Mesenchymal stem cell (in vitro differentiated cells and primary cell): ENCODE measurements around the gene MYO1A.

ENCODE experiments used
- DNase-seq: peaks from one replicate; pipeline ENCODE4 v3.0.0-alpha.2; 2013
- H2AFZ ChIP-seq: one replicate; pipeline ENCODE4 v1.6.1; 2013; ENCODE audit warnings: low read depth, mild to moderate bottlenecking, control low read depth, inconsistent platforms, low read length, moderate library complexity
- H2AK5ac ChIP-seq: 2 replicates; pipeline ENCODE4 v1.6.1; 2013; ENCODE audit warnings: low read length, moderate library complexity, mild to moderate bottlenecking, inconsistent platforms; ENCODE audit not compliant: severe bottlenecking
- H2BK120ac ChIP-seq: one replicate; pipeline ENCODE4 v1.6.1; 2013; ENCODE audit warnings: low read depth, mild to moderate bottlenecking, inconsistent platforms, low read length, moderate library complexity
- H2BK12ac ChIP-seq, 2 experiments: one replicate each; pipeline ENCODE4 v1.6.1; 2013; ENCODE audit warnings: inconsistent platforms in 2 of 2, low read length in 2 of 2, mild to moderate bottlenecking in 2 of 2, moderate library complexity in 2 of 2, control low read depth in 1 of 2
- H2BK15ac ChIP-seq: one replicate; pipeline ENCODE4 v1.6.1; 2013; ENCODE audit warnings: mild to moderate bottlenecking, low read depth, inconsistent platforms; ENCODE audit not compliant: poor library complexity, severe bottlenecking
- H2BK5ac ChIP-seq: 2 replicates; pipeline ENCODE4 v1.6.1; 2013; ENCODE audit warnings: low read depth, mild to moderate bottlenecking, low read length, control low read depth, inconsistent platforms; ENCODE audit not compliant: poor library complexity, severe bottlenecking
- H3K14ac ChIP-seq, 2 experiments: one replicate each; pipeline ENCODE4 v1.6.1; 2013; ENCODE audit warnings: inconsistent platforms in 2 of 2, low read length in 2 of 2, control low read depth in 1 of 2, mild to moderate bottlenecking in 1 of 2, moderate library complexity in 1 of 2
- H3K18ac ChIP-seq, 2 experiments: one replicate each; pipeline ENCODE4 v1.6.1; 2013; ENCODE audit warnings: inconsistent platforms in 2 of 2, low read length in 2 of 2, control low read depth in 1 of 2, low read depth in 1 of 2, mild to moderate bottlenecking in 1 of 2
- H3K23ac ChIP-seq, 2 experiments: one replicate each; pipeline ENCODE4 v1.6.1; 2013; ENCODE audit warnings: inconsistent platforms in 2 of 2, low read length in 2 of 2, mild to moderate bottlenecking in 2 of 2, moderate library complexity in 2 of 2, control low read depth in 1 of 2
- H3K27ac ChIP-seq: 2 replicates; pipeline ENCODE4 v1.5.1; 2013; ENCODE audit warnings: mild to moderate bottlenecking, moderate library complexity, low read length, control low read depth, inconsistent platforms; ENCODE audit not compliant: poor library complexity, severe bottlenecking
- H3K27me3 ChIP-seq, 2 experiments: 2 replicates each; pipeline versions ENCODE4 v1.6.1 to v1.7.0; 2013; ENCODE audit warnings: low read length in 2 of 2, mild to moderate bottlenecking in 2 of 2, moderate library complexity in 2 of 2, control low read depth in 1 of 2, inconsistent platforms in 1 of 2; ENCODE audit not compliant: control insufficient read depth in 1 of 2, insufficient read depth in 1 of 2
- H3K36me3 ChIP-seq, 2 experiments: 2 replicates each; pipeline versions ENCODE4 v1.6.1 to v1.7.0; 2013; ENCODE audit warnings: low read length in 2 of 2, control low read depth in 1 of 2, inconsistent platforms in 1 of 2, low read depth in 1 of 2, mild to moderate bottlenecking in 1 of 2; ENCODE audit not compliant: insufficient read depth in 2 of 2, control insufficient read depth in 1 of 2
- H3K4ac ChIP-seq, 2 experiments: one replicate each; pipeline ENCODE4 v1.6.1; 2013; ENCODE audit warnings: inconsistent platforms in 2 of 2, low read length in 2 of 2, mild to moderate bottlenecking in 2 of 2, moderate library complexity in 2 of 2, control low read depth in 1 of 2, low read depth in 1 of 2
- H3K4me1 ChIP-seq: 2 replicates; pipeline ENCODE4 v1.6.1; 2013; ENCODE audit warnings: low read depth, low read length, control low read depth; ENCODE audit not compliant: control insufficient read depth, insufficient read depth
- H3K4me2 ChIP-seq: 2 replicates; pipeline ENCODE4 v1.6.1; 2013; ENCODE audit warnings: low read length, mild to moderate bottlenecking, inconsistent platforms; ENCODE audit not compliant: poor library complexity, severe bottlenecking
- H3K4me3 ChIP-seq, 2 experiments: 2 replicates each; pipeline versions ENCODE4 v1.5.1 to v1.7.0; 2013; ENCODE audit warnings: low read length in 2 of 2, mild to moderate bottlenecking in 2 of 2, control low read depth in 1 of 2, low read depth in 1 of 2; ENCODE audit not compliant: insufficient read depth in 1 of 2
- H3K79me1 ChIP-seq: replicated peaks from 2 replicates; pipeline ENCODE4 v1.6.1; 2013; ENCODE audit warnings: mild to moderate bottlenecking, control low read depth, low read length, inconsistent platforms; ENCODE audit not compliant: poor library complexity, severe bottlenecking
- H3K9ac ChIP-seq: 2 replicates; pipeline ENCODE4 v1.7.0; 2013; ENCODE audit warnings: mild to moderate bottlenecking, low read length, moderate library complexity
- H3K9me3 ChIP-seq: 2 replicates; pipeline ENCODE4 v1.7.0; 2013; ENCODE audit warnings: mild to moderate bottlenecking, low read length; ENCODE audit not compliant: control insufficient read depth
- H4K8ac ChIP-seq: one replicate; pipeline ENCODE4 v1.6.1; 2013; ENCODE audit warnings: inconsistent platforms, mild to moderate bottlenecking, low read length, moderate library complexity
- H4K91ac ChIP-seq: one replicate; pipeline ENCODE4 v1.6.1; 2013; ENCODE audit warnings: mild to moderate bottlenecking, low read length, inconsistent platforms
- WGBS: methylation state at CpG from one replicate; pipeline ENCODE4 v1.1.7; 2013; ENCODE audit warnings: mixed read lengths; 5-methylcytosine and 5-hydroxymethylcytosine counted together

The MYO1A gene

DNA sequence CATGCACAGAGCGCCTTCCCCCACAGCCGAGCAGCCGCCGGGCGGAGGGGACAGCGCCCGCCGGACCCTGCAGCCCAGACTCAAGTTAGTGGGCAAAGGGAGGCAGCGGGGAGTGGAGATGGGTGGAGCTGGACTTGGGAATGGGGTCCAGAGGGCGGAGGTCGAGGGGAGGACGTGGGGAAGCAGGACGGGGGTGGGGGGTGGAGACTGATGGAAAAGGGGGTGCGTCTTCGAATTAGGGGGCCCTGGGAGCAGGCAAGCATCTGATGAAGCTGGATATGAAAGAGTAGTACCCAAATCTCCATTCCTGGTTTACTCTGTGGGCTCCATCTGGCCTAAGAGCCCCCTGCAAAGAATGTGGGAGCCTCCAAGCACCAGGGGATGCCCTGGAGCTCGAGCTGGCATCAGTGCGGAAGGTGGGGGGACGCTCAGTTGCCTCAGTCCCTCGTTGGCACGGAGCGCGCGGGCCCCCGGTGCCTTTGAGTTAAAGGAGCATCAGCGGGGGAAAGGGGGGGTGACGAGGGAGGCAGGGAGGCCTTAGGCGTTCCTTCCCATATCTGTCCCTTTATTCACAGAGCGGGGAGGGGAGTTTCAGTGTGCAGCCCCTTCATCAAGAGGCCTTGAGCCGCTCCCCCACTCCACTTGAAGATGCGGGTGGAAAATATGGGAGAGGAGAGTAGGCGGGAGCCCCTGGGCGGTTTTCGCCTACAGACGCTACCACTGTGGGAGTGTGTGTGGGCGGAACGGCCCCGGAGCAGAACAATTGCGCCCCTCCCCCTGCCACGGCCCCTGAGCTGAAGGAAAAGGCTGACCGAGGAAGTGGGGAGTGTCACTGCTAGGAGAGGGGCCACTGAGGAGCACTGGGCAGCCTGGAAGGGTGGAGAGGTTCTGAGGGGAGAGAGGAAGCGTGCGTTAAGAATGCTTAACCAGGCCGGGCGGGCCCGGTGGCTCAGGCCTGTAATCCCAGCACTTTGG is 39.6 kb upstream of the MYO1A start:
- H3K14ac ChIP-seq = peak overlapping the region; percentile 70 to 99
- H3K4ac ChIP-seq = peak overlapping the region; percentile 94 to 100
- H3K4me2 ChIP-seq = peak overlapping the region; percentile 30

DNA sequence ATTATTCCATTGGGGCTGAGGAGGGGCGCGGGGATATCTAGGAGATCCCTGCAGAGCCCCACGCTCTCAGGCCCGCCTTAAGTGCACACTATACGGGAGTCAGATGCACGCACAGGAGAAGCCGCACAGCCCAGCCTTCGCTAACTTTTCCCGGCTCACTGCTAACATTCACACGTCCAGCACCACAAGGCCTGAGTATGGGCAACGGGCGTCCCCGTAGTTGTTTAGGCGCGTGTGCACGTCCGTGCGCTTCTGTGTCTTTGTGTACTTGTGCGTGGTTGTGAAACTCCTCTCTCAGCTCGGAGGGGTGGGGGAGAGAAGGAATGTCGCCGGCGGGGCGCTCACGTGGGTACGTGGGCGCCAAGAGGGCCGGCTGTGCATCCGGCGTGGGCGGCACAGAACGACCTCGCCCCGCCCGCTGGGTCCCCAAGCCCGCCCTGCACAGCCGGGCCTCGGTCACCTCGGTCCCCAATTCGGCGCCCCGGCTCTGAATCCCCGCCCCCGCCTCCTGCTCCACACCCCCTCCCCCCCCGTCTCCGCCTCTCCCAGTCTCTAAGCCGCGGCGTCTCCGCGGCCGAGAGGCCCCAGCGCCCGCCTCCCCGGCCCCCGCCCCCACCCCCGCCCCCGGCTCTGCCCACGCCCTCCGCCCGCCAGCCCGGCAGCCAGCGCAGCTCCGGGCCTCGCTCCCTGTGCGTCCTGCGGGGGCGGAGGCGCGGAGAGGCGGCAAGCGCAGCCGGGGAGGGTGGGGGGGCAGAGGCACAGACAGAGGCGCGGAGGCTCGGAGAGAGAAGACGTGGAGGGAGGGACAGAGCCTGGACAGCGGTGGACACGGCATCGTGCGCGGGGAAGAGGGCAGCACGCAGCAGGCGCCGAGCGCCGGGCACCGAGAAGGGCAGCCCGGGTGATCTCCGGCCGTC is 38.7 kb upstream of the MYO1A start, which contains the start of gene NAB2:
NAB2 (plus strand) TSS at position 761 of the 917 bp plus-strand sequence. CDS start 158 bp downstream, outside the sequence.
- H3K79me1 ChIP-seq = peaks cover 18% of the 10 kb centered on the region
- peak within 1 kb of the TSS; percentile 94 for H4K91ac ChIP-seq
- H3K9ac ChIP-seq = peak within 1 kb of the TSS; percentile 97
- H2BK5ac ChIP-seq = peak within 1 kb of the TSS; percentile 63
- peaks cover 20% of the 10 kb centered on the region for H3K4me1 ChIP-seq
- H3K9me3 ChIP-seq = no peaks in the 10 kb centered on the region
- H3K4me2 ChIP-seq = peak within 1 kb of the TSS; percentile 84
- no peak within 1 kb of the TSS for H2AFZ ChIP-seq
- DNase-seq = peak; percentile 99
- H3K27me3 ChIP-seq = no peaks in the 10 kb centered on the region
- H2AK5ac ChIP-seq = no peak within 1 kb of the TSS
- WGBS = under 1% methylated on average over 48 of the region's 91 CpGs
- H3K14ac ChIP-seq = peak within 1 kb of the TSS; percentile 70 to 99
- H3K27ac ChIP-seq = peak within 1 kb of the TSS; percentile 87
- peak within 1 kb of the TSS; percentile 92 for H2BK15ac ChIP-seq
- peak within 1 kb of the TSS in 1 of 2 experiments; percentile 95 for H3K23ac ChIP-seq
- peak within 1 kb of the TSS; percentile 85 to 90 for H3K4me3 ChIP-seq
- peak within 1 kb of the TSS; percentile 98 for H2BK120ac ChIP-seq
- peaks cover 25 to 32% of the 10 kb centered on the region in 2 experiments for H3K36me3 ChIP-seq
- H4K8ac ChIP-seq = peak within 1 kb of the TSS; percentile 80
- H3K18ac ChIP-seq = peak within 1 kb of the TSS; percentile 97 to 100
- H2BK12ac ChIP-seq = peak within 1 kb of the TSS; percentile 82 to 93
- H3K4ac ChIP-seq = peak within 1 kb of the TSS; percentile 94 to 100

More for the DNA sequence above, 39.6 kb upstream of the MYO1A start:
- Histone ChIP-seq H3K9ac (peak overlapping the region; percentile 95), H3K36me3 (peaks cover 31 to 40% of the 10 kb centered on the region in 2 experiments), H3K9me3 (no peaks in the 10 kb centered on the region), H3K4me3 (peak overlapping the region; percentile 85 to 90), H3K4me1 (peaks cover 28% of the 10 kb centered on the region), H3K27me3 (no peaks in the 10 kb centered on the region), H3K23ac (peak overlapping the region in 1 of 2 experiments; percentile 95), H4K91ac (peak overlapping the region; percentile 94), H2AK5ac (no peak overlapping the region), H3K18ac (peak overlapping the region; percentile 97 to 100), H3K27ac (peak overlapping the region; percentile 81), H2BK120ac (peak overlapping the region; percentile 98), H2BK12ac (peak overlapping the region; percentile 82 to 91), H2BK5ac (peak overlapping the region; percentile 20), H2AFZ (no peak overlapping the region), H3K79me1 (peaks cover 18% of the 10 kb centered on the region), H4K8ac (peak overlapping the region; percentile 80), H2BK15ac (peak overlapping the region; percentile 92)
- DNase-seq = peak; percentile 85
- under 1% methylated on average over 38 of the region's 45 CpGs for WGBS

DNA sequence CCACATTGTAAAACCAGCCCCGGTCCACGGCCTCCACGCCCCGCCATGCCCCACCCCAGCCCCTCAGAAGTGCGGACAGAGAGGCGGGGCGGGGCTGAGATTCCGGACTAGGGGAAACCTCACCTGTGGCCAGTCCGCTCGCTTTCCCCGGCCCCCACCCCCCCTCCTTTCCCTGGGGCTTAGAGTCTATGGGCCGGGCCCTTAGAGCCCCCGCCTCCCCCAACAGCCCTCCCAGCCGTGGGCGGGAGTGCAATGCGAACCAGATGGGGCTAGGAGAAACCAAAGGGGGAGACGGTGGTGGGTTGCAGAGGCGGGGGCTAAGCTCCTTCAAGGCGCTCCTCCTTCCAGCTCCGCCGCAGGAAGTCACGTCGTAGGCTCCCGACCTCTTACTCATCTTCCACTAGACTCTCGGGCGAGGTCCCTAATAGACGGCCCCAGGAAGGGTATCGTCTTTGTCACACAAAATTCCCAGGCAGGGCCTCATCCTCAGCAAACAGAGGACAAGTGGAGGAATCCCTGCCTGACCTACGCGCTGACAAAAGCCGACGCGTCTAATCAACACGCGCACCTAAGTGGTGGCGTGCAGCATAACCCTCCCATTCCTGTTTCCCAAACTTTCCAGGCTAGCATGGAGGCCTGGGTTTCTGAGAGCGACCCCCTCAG is 37.9 kb upstream of the MYO1A start:
- peak overlapping the region; percentile 81 for H4K8ac ChIP-seq
- peak overlapping the region; percentile 73 to 93 for H2BK12ac ChIP-seq
- H3K14ac ChIP-seq = peak overlapping the region in 1 of 2 experiments; percentile 97
- peak overlapping the region; percentile 6 for H2AK5ac ChIP-seq
- H3K36me3 ChIP-seq = peaks cover 19 to 25% of the 10 kb centered on the region in 2 experiments
- peak overlapping the region; percentile 97 for H3K9ac ChIP-seq
- peak overlapping the region; percentile 99 for H2BK120ac ChIP-seq
- WGBS = under 1% methylated on average over 32 of the region's 37 CpGs
- H3K9me3 ChIP-seq = no peaks in the 10 kb centered on the region
- peak overlapping the region in 1 of 2 experiments; percentile 48 for H3K23ac ChIP-seq
- no peak overlapping the region for H2AFZ ChIP-seq
- H3K4me3 ChIP-seq = peak overlapping the region; percentile 65 to 78
- peak overlapping the region; percentile 90 for H2BK5ac ChIP-seq
- no peaks in the 10 kb centered on the region for H3K27me3 ChIP-seq
- peak overlapping the region; percentile 92 for H2BK15ac ChIP-seq
- H3K4me1 ChIP-seq = peaks cover 15% of the 10 kb centered on the region
- peak; percentile 99 for DNase-seq
- peak overlapping the region; percentile 94 for H4K91ac ChIP-seq
- peak overlapping the region; percentile 88 to 99 for H3K18ac ChIP-seq
- H3K27ac ChIP-seq = peak overlapping the region; percentile 87
- H3K4me2 ChIP-seq = peak overlapping the region; percentile 84
- peak overlapping the region; percentile 97 to 99 for H3K4ac ChIP-seq
- H3K79me1 ChIP-seq = peaks cover 15% of the 10 kb centered on the region
